ENCODE data around the gene CENPQ. TPM values are rescaled to one million over a fixed set of nuclear protein-coding genes. Genes with fewer than 3 reads are reported as not detected.

CENPQ gene
- total RNA-seq, 2 experiments from 2014 or later = 22.5 to 23.9 TPM

GRCh38 chr6:49517919-49518318 lies 54.7 kb downstream of the CENPQ start:
- peaks cover 11% of the 10 kb centered on the region for H3K27me3 Mint-ChIP-seq

GRCh38 chr6:49519660-49520059 lies 56.5 kb downstream of the CENPQ start:
- Mint-ChIP-seq H3K9me3 (no peaks in the 10 kb centered on the region), H3K27ac (no peak overlapping the region), H3K36me3 (no peaks in the 10 kb centered on the region), H3K4me1 (no peaks in the 10 kb centered on the region), H3K27me3 (peaks cover 3% of the 10 kb centered on the region), H3K4me3 (no peak overlapping the region)
- no peak for DNase-seq

More at GRCh38 chr6:49517919-49518318, 54.7 kb downstream of the CENPQ start:
- Mint-ChIP-seq H3K4me3 (no peak overlapping the region), H3K9me3 (no peaks in the 10 kb centered on the region), H3K27ac (no peak overlapping the region), H3K4me1 (no peaks in the 10 kb centered on the region), H3K36me3 (no peaks in the 10 kb centered on the region)
- no peak for DNase-seq

- Mint-ChIP-seq H3K27me3 (peaks cover 3% of the 10 kb centered on the region), H3K4me1 (no peaks in the 10 kb centered on the region), H3K9me3 (no peaks in the 10 kb centered on the region), H3K36me3 (no peaks in the 10 kb centered on the region), H3K27ac (no peak overlapping the region), H3K4me3 (no peak overlapping the region)
- no peak for DNase-seq
These were observed 59.8 kb downstream of the CENPQ start for GRCh38 chr6:49522710-49523593.

- Mint-ChIP-seq H3K9me3 (no peaks in the 10 kb centered on the region), H3K27me3 (peaks cover 4% of the 10 kb centered on the region), H3K36me3 (no peaks in the 10 kb centered on the region), H3K4me1 (no peaks in the 10 kb centered on the region), H3K27ac (no peak overlapping the region), H3K4me3 (no peak overlapping the region)
- no peak for DNase-seq
These were observed 60.7 kb downstream of the CENPQ start for GRCh38 chr6:49523901-49524300.

GRCh38 chr6:49524541-49524940 lies 61.4 kb downstream of the CENPQ start:
- H3K36me3 Mint-ChIP-seq = no peaks in the 10 kb centered on the region
- no peaks in the 10 kb centered on the region for H3K9me3 Mint-ChIP-seq
- H3K27me3 Mint-ChIP-seq = peaks cover 5% of the 10 kb centered on the region
- no peak overlapping the region for H3K4me3 Mint-ChIP-seq
- no peak overlapping the region for H3K27ac Mint-ChIP-seq
- no peak for DNase-seq
- no peaks in the 10 kb centered on the region for H3K4me1 Mint-ChIP-seq

GRCh38 chr6:49526598-49526997 lies 63.4 kb downstream of the CENPQ start:
- no peaks in the 10 kb centered on the region for H3K36me3 Mint-ChIP-seq
- H3K4me3 Mint-ChIP-seq = no peak overlapping the region
- H3K9me3 Mint-ChIP-seq = no peaks in the 10 kb centered on the region
- H3K27me3 Mint-ChIP-seq = peaks cover 5% of the 10 kb centered on the region
- H3K27ac Mint-ChIP-seq = no peak overlapping the region
- no peak for DNase-seq
- H3K4me1 Mint-ChIP-seq = no peaks in the 10 kb centered on the region

- DNase-seq = no peak
- Mint-ChIP-seq H3K36me3 (no peaks in the 10 kb centered on the region), H3K27me3 (peaks cover 12% of the 10 kb centered on the region), H3K27ac (no peak overlapping the region), H3K9me3 (no peaks in the 10 kb centered on the region), H3K4me1 (no peaks in the 10 kb centered on the region), H3K4me3 (no peak overlapping the region)
These were observed 64.2 kb downstream of the CENPQ start for GRCh38 chr6:49527320-49527719.

GRCh38 chr6:49528571-49528970 lies 65.4 kb downstream of the CENPQ start:
- no peak overlapping the region for H3K27ac Mint-ChIP-seq
- H3K27me3 Mint-ChIP-seq = peaks cover 15% of the 10 kb centered on the region
- no peaks in the 10 kb centered on the region for H3K36me3 Mint-ChIP-seq
- H3K9me3 Mint-ChIP-seq = no peaks in the 10 kb centered on the region
- H3K4me1 Mint-ChIP-seq = no peaks in the 10 kb centered on the region
- H3K4me3 Mint-ChIP-seq = no peak overlapping the region
- DNase-seq = no peak

- no peaks in the 10 kb centered on the region for H3K9me3 Mint-ChIP-seq
- no peaks in the 10 kb centered on the region for H3K4me1 Mint-ChIP-seq
These were observed 67.1 kb downstream of the CENPQ start for GRCh38 chr6:49530141-49530776.

GRCh38 chr6:49531774-49532569 lies 68.8 kb downstream of the CENPQ start:
- Mint-ChIP-seq H3K9me3 (no peaks in the 10 kb centered on the region), H3K27me3 (peaks cover 15% of the 10 kb centered on the region), H3K36me3 (no peaks in the 10 kb centered on the region), H3K4me3 (no peak overlapping the region), H3K27ac (no peak overlapping the region), H3K4me1 (no peaks in the 10 kb centered on the region)
- no peak for DNase-seq

More at GRCh38 chr6:49530141-49530776, 67.1 kb downstream of the CENPQ start:
- DNase-seq = no peak
- H3K4me3 Mint-ChIP-seq = no peak overlapping the region
- no peak overlapping the region for H3K27ac Mint-ChIP-seq
- H3K27me3 Mint-ChIP-seq = peaks cover 15% of the 10 kb centered on the region
- H3K36me3 Mint-ChIP-seq = no peaks in the 10 kb centered on the region

GRCh38 chr6:49535795-49536194 lies 72.6 kb downstream of the CENPQ start:
- H3K4me1 Mint-ChIP-seq = no peaks in the 10 kb centered on the region
- H3K4me3 Mint-ChIP-seq = no peak overlapping the region
- peaks cover 10% of the 10 kb centered on the region for H3K27me3 Mint-ChIP-seq
- H3K27ac Mint-ChIP-seq = no peak overlapping the region
- no peaks in the 10 kb centered on the region for H3K36me3 Mint-ChIP-seq
- no peaks in the 10 kb centered on the region for H3K9me3 Mint-ChIP-seq
- no peak for DNase-seq

- no peaks in the 10 kb centered on the region for H3K9me3 Mint-ChIP-seq
- no peak for DNase-seq
- H3K27ac Mint-ChIP-seq = no peak overlapping the region
- no peaks in the 10 kb centered on the region for H3K27me3 Mint-ChIP-seq
- no peak overlapping the region for H3K4me3 Mint-ChIP-seq
- H3K36me3 Mint-ChIP-seq = no peaks in the 10 kb centered on the region
- H3K4me1 Mint-ChIP-seq = no peaks in the 10 kb centered on the region
These were observed 75.9 kb downstream of the CENPQ start for GRCh38 chr6:49539102-49539501.

- Mint-ChIP-seq H3K4me1 (no peaks in the 10 kb centered on the region), H3K4me3 (no peak overlapping the region), H3K27me3 (peaks cover 3% of the 10 kb centered on the region), H3K9me3 (no peaks in the 10 kb centered on the region), H3K27ac (no peak overlapping the region), H3K36me3 (no peaks in the 10 kb centered on the region)
- DNase-seq = no peak
These were observed 77.4 kb downstream of the CENPQ start for GRCh38 chr6:49540614-49541013.

- H3K27me3 Mint-ChIP-seq = peaks cover 5% of the 10 kb centered on the region
- DNase-seq = no peak
- no peaks in the 10 kb centered on the region for H3K4me1 Mint-ChIP-seq
- no peaks in the 10 kb centered on the region for H3K9me3 Mint-ChIP-seq
- H3K4me3 Mint-ChIP-seq = no peak overlapping the region
- no peak overlapping the region for H3K27ac Mint-ChIP-seq
- H3K36me3 Mint-ChIP-seq = no peaks in the 10 kb centered on the region
These were observed 78.1 kb downstream of the CENPQ start for GRCh38 chr6:49541210-49541724.

- Mint-ChIP-seq H3K36me3 (no peaks in the 10 kb centered on the region), H3K4me1 (no peaks in the 10 kb centered on the region), H3K27ac (no peak overlapping the region), H3K9me3 (no peaks in the 10 kb centered on the region), H3K27me3 (peaks cover 12% of the 10 kb centered on the region), H3K4me3 (no peak overlapping the region)
- no peak for DNase-seq
These were observed 78.8 kb downstream of the CENPQ start for GRCh38 chr6:49541936-49542335.
